ENCODE results near the gene PRICKLE2.

The PRICKLE2 gene

GRCh38 chr3:64265646-64266045, 40.4 kb upstream of the PRICKLE2 start:
- Histone ChIP-seq H3K36me3 (ENCODE audit: control insufficient read depth, insufficient read depth, low read length) (no peaks in the 10 kb centered on the region), H3K27ac (ENCODE audit: low read depth, low read length) (peak overlapping the region; percentile 94), H3K4me1 (ENCODE audit: control insufficient read depth, insufficient read depth, low read length) (peaks cover 38% of the 10 kb centered on the region), H3K4me3 (ENCODE audit: low read length) (peak overlapping the region; percentile 77), H3K9ac (ENCODE audit: low read length) (no peak overlapping the region), H3K27me3 (ENCODE audit: control insufficient read depth, insufficient read depth, low read length) (no peaks in the 10 kb centered on the region)

GRCh38 chr3:64264501-64265109, 39.3 kb upstream of the PRICKLE2 start:
- Histone ChIP-seq H3K36me3 (ENCODE audit: control insufficient read depth, insufficient read depth, low read length) (no peaks in the 10 kb centered on the region), H3K9ac (ENCODE audit: low read length) (no peak overlapping the region), H3K27me3 (ENCODE audit: control insufficient read depth, insufficient read depth, low read length) (no peaks in the 10 kb centered on the region), H3K4me3 (ENCODE audit: low read length) (no peak overlapping the region), H3K27ac (ENCODE audit: low read depth, low read length) (peak overlapping the region; percentile 40), H3K4me1 (ENCODE audit: control insufficient read depth, insufficient read depth, low read length) (peaks cover 46% of the 10 kb centered on the region)

GRCh38 chr3:64262574-64263114, 37.4 kb upstream of the PRICKLE2 start:
- H3K4me3 ChIP-seq (ENCODE audit: low read length): no peak overlapping the region
- H3K4me1 ChIP-seq (ENCODE audit: control insufficient read depth, insufficient read depth, low read length): peaks cover 43% of the 10 kb centered on the region
- no peaks in the 10 kb centered on the region for H3K27me3 ChIP-seq (ENCODE audit: control insufficient read depth, insufficient read depth, low read length)
- peak overlapping the region; percentile 0 for H3K27ac ChIP-seq (ENCODE audit: low read depth, low read length)
- H3K9ac ChIP-seq (ENCODE audit: low read length): no peak overlapping the region
- H3K36me3 ChIP-seq (ENCODE audit: control insufficient read depth, insufficient read depth, low read length): no peaks in the 10 kb centered on the region

GRCh38 chr3:64260431-64260830, 35.2 kb upstream of the PRICKLE2 start:
- no peak overlapping the region for H3K9ac ChIP-seq (ENCODE audit: low read length)
- H3K4me3 ChIP-seq (ENCODE audit: low read length): no peak overlapping the region
- no peaks in the 10 kb centered on the region for H3K27me3 ChIP-seq (ENCODE audit: control insufficient read depth, insufficient read depth, low read length)
- peak overlapping the region; percentile 73 for H3K27ac ChIP-seq (ENCODE audit: low read depth, low read length)
- H3K36me3 ChIP-seq (ENCODE audit: control insufficient read depth, insufficient read depth, low read length): no peaks in the 10 kb centered on the region
- peaks cover 49% of the 10 kb centered on the region for H3K4me1 ChIP-seq (ENCODE audit: control insufficient read depth, insufficient read depth, low read length)

- H3K4me3 ChIP-seq (ENCODE audit: low read length): peak overlapping the region; percentile 34
- peak overlapping the region; percentile 73 for H3K27ac ChIP-seq (ENCODE audit: low read depth, low read length)
- H3K9ac ChIP-seq (ENCODE audit: low read length): no peak overlapping the region
- peaks cover 51% of the 10 kb centered on the region for H3K4me1 ChIP-seq (ENCODE audit: control insufficient read depth, insufficient read depth, low read length)
- no peaks in the 10 kb centered on the region for H3K36me3 ChIP-seq (ENCODE audit: control insufficient read depth, insufficient read depth, low read length)
- H3K27me3 ChIP-seq (ENCODE audit: control insufficient read depth, insufficient read depth, low read length): no peaks in the 10 kb centered on the region
Measured at GRCh38 chr3:64259636-64260035, 34.4 kb upstream of the PRICKLE2 start.

- H3K27ac ChIP-seq (ENCODE audit: low read depth, low read length): peak overlapping the region; percentile 36
Measured at GRCh38 chr3:64257100-64257755, 32.0 kb upstream of the PRICKLE2 start.

GRCh38 chr3:64255741-64256340, 30.6 kb upstream of the PRICKLE2 start:
- H3K4me1 ChIP-seq (ENCODE audit: control insufficient read depth, insufficient read depth, low read length): peaks cover 29% of the 10 kb centered on the region
- H3K9ac ChIP-seq (ENCODE audit: low read length): no peak overlapping the region
- no peaks in the 10 kb centered on the region for H3K27me3 ChIP-seq (ENCODE audit: control insufficient read depth, insufficient read depth, low read length)
- H3K36me3 ChIP-seq (ENCODE audit: control insufficient read depth, insufficient read depth, low read length): no peaks in the 10 kb centered on the region
- H3K4me3 ChIP-seq (ENCODE audit: low read length): no peak overlapping the region
- peak overlapping the region; percentile 16 for H3K27ac ChIP-seq (ENCODE audit: low read depth, low read length)

More at GRCh38 chr3:64257100-64257755, 32.0 kb upstream of the PRICKLE2 start:
- no peaks in the 10 kb centered on the region for H3K27me3 ChIP-seq (ENCODE audit: control insufficient read depth, insufficient read depth, low read length)
- peaks cover 33% of the 10 kb centered on the region for H3K4me1 ChIP-seq (ENCODE audit: control insufficient read depth, insufficient read depth, low read length)
- H3K4me3 ChIP-seq (ENCODE audit: low read length): no peak overlapping the region
- no peaks in the 10 kb centered on the region for H3K36me3 ChIP-seq (ENCODE audit: control insufficient read depth, insufficient read depth, low read length)
- no peak overlapping the region for H3K9ac ChIP-seq (ENCODE audit: low read length)

GRCh38 chr3:64254443-64254842, 29.2 kb upstream of the PRICKLE2 start:
- H3K4me1 ChIP-seq (ENCODE audit: control insufficient read depth, insufficient read depth, low read length): peaks cover 17% of the 10 kb centered on the region
- no peak overlapping the region for H3K4me3 ChIP-seq (ENCODE audit: low read length)
- H3K27ac ChIP-seq (ENCODE audit: low read depth, low read length): peak overlapping the region; percentile 51
- H3K36me3 ChIP-seq (ENCODE audit: control insufficient read depth, insufficient read depth, low read length): no peaks in the 10 kb centered on the region
- no peak overlapping the region for H3K9ac ChIP-seq (ENCODE audit: low read length)
- H3K27me3 ChIP-seq (ENCODE audit: control insufficient read depth, insufficient read depth, low read length): no peaks in the 10 kb centered on the region

GRCh38 chr3:64253689-64254088, 28.4 kb upstream of the PRICKLE2 start:
- Histone ChIP-seq H3K27ac (ENCODE audit: low read depth, low read length) (peak overlapping the region; percentile 51), H3K4me3 (ENCODE audit: low read length) (no peak overlapping the region), H3K36me3 (ENCODE audit: control insufficient read depth, insufficient read depth, low read length) (no peaks in the 10 kb centered on the region), H3K4me1 (ENCODE audit: control insufficient read depth, insufficient read depth, low read length) (peaks cover 17% of the 10 kb centered on the region), H3K27me3 (ENCODE audit: control insufficient read depth, insufficient read depth, low read length) (no peaks in the 10 kb centered on the region), H3K9ac (ENCODE audit: low read length) (no peak overlapping the region)

GRCh38 chr3:64251019-64251418, 25.8 kb upstream of the PRICKLE2 start:
- no peaks in the 10 kb centered on the region for H3K27me3 ChIP-seq (ENCODE audit: control insufficient read depth, insufficient read depth, low read length)
- no peak overlapping the region for H3K9ac ChIP-seq (ENCODE audit: low read length)
- no peaks in the 10 kb centered on the region for H3K36me3 ChIP-seq (ENCODE audit: control insufficient read depth, insufficient read depth, low read length)
- no peak overlapping the region for H3K4me3 ChIP-seq (ENCODE audit: low read length)
- H3K4me1 ChIP-seq (ENCODE audit: control insufficient read depth, insufficient read depth, low read length): peaks cover 24% of the 10 kb centered on the region
- no peak overlapping the region for H3K27ac ChIP-seq (ENCODE audit: low read depth, low read length)

- Histone ChIP-seq H3K36me3 (ENCODE audit: control insufficient read depth, insufficient read depth, low read length) (no peaks in the 10 kb centered on the region), H3K9ac (ENCODE audit: low read length) (no peak overlapping the region), H3K4me3 (ENCODE audit: low read length) (no peak overlapping the region), H3K27me3 (ENCODE audit: control insufficient read depth, insufficient read depth, low read length) (no peaks in the 10 kb centered on the region), H3K27ac (ENCODE audit: low read depth, low read length) (no peak overlapping the region), H3K4me1 (ENCODE audit: control insufficient read depth, insufficient read depth, low read length) (peaks cover 27% of the 10 kb centered on the region)
Measured at GRCh38 chr3:64247991-64248646, 22.9 kb upstream of the PRICKLE2 start.
